ENCODE data around the gene ARF6.
"Not testable (repeated sequence)": the region's sequence is repeated elsewhere in the genome, so short reads cannot be mapped to it uniquely, and the experiment has no call there.

Gene ARF6

DNA sequence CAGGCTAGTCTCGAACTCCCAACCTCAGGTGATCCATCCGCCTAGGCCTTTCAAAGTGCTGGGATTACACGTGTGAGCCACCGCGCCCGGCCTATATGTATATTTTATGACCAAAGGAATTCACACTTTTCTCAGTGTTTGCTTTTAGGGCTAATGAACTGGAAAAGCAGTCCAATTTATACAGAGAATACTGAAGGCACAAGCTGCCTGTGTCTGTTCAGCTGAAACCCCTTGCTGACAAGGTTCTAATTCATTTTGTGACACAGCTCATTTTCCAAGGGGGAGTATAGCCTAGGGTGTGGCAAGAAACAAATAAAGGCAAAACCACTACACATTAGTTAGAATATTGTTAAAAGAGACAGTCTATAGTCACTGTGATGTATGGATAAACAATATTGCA, 22.0 kb upstream of the ARF6 start:
- Histone ChIP-seq H3K4me1 (peaks cover 0 to 9% (median 6%) of the 10 kb centered on the region in 4 donors), H3K4me3 (no peak overlapping the region), H3K36me3 (no peaks in the 10 kb centered on the region), H3K27me3 (no peaks in the 10 kb centered on the region), H3K27ac (no peak overlapping the region), H3K9me3 (no peaks in the 10 kb centered on the region)
- intact Hi-C loops (cut with DNase I; ENCODE audit: low total_unique reads): no loop called here
- no peak for TF ChIP-seq CTCF (IDR thresholded peaks at IDR 0.05)
- DNase-seq: no peak

DNA sequence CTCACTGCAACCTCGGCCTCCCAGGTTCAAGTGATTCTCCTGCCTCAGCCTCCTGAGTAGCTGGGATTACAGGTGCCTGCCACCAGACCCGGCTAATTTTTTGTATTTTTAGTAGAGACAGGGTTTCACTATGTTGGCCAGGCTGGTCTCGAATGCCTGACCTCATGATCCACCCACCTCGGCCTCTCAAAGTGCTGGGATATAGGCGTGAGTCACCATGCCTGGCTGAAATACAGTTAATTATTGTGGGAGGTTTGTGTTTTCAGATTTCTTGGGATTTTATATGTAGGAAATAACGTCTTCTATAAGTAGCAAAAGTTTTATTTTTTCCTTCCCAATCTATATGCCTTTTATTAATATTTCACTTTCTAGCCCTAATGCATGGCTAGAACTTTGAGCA, 19.3 kb upstream of the ARF6 start:
- DNase-seq; H3K27me3 ChIP-seq; H3K27ac ChIP-seq; H3K4me3 ChIP-seq; H3K36me3 ChIP-seq; H3K4me1 ChIP-seq; H3K9me3 ChIP-seq; intact Hi-C loops (cut with DNase I; ENCODE audit: low total_unique reads): not testable (repeated sequence)

GRCh38 chr14:49875640-49876198, 17.2 kb upstream of the ARF6 start:
- no peaks in the 10 kb centered on the region for H3K4me1 ChIP-seq
- H3K27me3 ChIP-seq: no peaks in the 10 kb centered on the region
- DNase-seq: no peak
- intact Hi-C loops (cut with DNase I; ENCODE audit: low total_unique reads): no loop called here
- H3K27ac ChIP-seq: no peak overlapping the region
- H3K36me3 ChIP-seq: no peaks in the 10 kb centered on the region
- H3K9me3 ChIP-seq: no peaks in the 10 kb centered on the region
- TF ChIP-seq CTCF (IDR thresholded peaks at IDR 0.05): no peak
- H3K4me3 ChIP-seq: no peak overlapping the region

DNA sequence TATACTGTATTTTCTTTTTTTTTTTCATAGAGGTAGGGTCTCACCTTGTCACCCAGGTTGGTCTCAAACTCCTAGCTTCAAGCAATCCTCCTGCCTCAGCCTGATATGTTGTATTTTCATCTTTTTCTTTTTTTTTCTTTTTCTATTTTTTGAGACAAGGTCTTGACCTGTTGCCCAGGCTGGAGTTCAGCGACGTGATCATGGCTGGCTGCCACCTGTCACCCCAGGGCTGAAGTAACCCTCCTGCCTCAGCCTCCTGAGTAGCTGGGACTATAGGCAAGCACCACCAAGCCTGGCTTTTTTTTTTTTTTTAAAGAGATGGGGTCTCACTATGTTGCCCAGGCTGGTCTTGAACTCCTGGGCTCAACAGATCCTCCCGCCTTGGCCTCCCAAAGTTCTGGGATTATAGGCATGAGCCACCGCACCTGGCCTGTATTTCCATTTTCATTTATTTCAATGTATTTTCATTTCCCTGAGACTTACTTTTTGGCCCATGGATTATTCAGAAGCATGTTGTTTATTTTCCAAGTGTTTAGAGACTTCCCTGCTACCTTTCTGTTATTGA, 16.2 kb upstream of the ARF6 start:
- Histone ChIP-seq H3K27ac (no peak overlapping the region), H3K4me3 (no peak overlapping the region), H3K9me3 (no peaks in the 10 kb centered on the region), H3K4me1 (no peaks in the 10 kb centered on the region), H3K27me3 (no peaks in the 10 kb centered on the region), H3K36me3 (no peaks in the 10 kb centered on the region)
- TF ChIP-seq CTCF (IDR thresholded peaks at IDR 0.05): no peak
- no peak for DNase-seq
- intact Hi-C loops (cut with DNase I; ENCODE audit: low total_unique reads): no loop called here

- Histone ChIP-seq H3K4me1 (no peaks in the 10 kb centered on the region), H3K36me3 (no peaks in the 10 kb centered on the region), H3K4me3 (no peak overlapping the region), H3K27me3 (no peaks in the 10 kb centered on the region), H3K9me3 (no peaks in the 10 kb centered on the region), H3K27ac (no peak overlapping the region)
- no peak for DNase-seq
- intact Hi-C loops (cut with DNase I; ENCODE audit: low total_unique reads): loop anchor here (5.0 kb wide), 2 partner anchors 223 to 473 kb away; no protein-coding TSS in a partner anchor
- TF ChIP-seq CTCF (IDR thresholded peaks at IDR 0.05): peak; percentile 49 to 58
Observed at GRCh38 chr14:49879646-49880204, 13.2 kb upstream of the ARF6 start.

DNA sequence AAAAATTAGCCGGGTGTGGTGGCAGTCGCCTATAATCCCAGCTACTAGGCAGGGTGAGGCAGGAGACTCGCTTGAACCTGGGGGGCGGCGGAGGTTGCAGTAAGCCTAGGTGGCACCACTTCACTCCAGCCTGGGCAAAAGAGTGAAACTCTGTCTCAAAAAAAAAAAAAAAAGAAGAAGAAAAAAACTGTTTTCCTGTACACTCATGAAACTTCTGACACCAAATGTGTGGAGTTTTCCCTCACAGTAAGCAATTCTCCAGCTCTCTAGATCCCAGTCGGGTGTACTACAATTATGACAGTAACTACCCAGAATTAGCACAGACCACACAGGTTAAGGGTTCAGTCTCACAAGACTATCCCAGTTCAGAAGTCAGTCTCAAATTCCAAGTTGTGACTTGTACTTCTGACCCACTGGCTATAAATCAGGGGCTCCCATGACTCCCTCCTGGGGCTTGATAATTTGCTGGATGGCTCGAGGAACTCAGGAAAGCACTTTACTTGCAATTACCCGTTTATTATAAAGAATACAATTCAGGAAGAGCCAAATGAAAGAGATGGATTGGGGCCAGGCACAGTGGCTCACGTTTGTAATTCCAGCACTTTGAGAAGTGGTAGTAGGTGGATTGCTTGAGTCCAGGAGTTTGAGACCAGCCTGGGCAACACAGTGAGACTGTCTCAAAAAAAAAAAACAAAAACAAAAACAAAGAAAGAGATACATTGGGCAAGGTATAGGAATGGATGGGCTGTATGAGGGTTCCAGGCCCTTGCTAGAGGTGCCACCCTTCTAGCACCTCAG, 12.4 kb upstream of the ARF6 start:
- H3K9me3 ChIP-seq: no peaks in the 10 kb centered on the region
- H3K4me3 ChIP-seq: no peak overlapping the region
- H3K27ac ChIP-seq: no peak overlapping the region
- no peak for DNase-seq
- no peaks in the 10 kb centered on the region for H3K4me1 ChIP-seq
- intact Hi-C loops (cut with DNase I; ENCODE audit: low total_unique reads): loop anchor here (5.0 kb wide), 2 partner anchors 222 to 472 kb away; no protein-coding TSS in a partner anchor
- TF ChIP-seq CTCF (IDR thresholded peaks at IDR 0.05): no peak
- H3K27me3 ChIP-seq: no peaks in the 10 kb centered on the region
- H3K36me3 ChIP-seq: no peaks in the 10 kb centered on the region

All from tibial artery (tissue), 4 donors.